ENCODE measurements around the gene MAGI2.

GRCh38 chr7:79159040-79159664 lies 294.3 kb downstream of the MAGI2 start:
- TF ChIP-seq POLR2A (IDR thresholded peaks at IDR 0.05) (no peak), CTCF (IDR thresholded peaks at IDR 0.05) (no peak)
